ENCODE measurements around the gene RASGRP2.

The RASGRP2 gene

DNA sequence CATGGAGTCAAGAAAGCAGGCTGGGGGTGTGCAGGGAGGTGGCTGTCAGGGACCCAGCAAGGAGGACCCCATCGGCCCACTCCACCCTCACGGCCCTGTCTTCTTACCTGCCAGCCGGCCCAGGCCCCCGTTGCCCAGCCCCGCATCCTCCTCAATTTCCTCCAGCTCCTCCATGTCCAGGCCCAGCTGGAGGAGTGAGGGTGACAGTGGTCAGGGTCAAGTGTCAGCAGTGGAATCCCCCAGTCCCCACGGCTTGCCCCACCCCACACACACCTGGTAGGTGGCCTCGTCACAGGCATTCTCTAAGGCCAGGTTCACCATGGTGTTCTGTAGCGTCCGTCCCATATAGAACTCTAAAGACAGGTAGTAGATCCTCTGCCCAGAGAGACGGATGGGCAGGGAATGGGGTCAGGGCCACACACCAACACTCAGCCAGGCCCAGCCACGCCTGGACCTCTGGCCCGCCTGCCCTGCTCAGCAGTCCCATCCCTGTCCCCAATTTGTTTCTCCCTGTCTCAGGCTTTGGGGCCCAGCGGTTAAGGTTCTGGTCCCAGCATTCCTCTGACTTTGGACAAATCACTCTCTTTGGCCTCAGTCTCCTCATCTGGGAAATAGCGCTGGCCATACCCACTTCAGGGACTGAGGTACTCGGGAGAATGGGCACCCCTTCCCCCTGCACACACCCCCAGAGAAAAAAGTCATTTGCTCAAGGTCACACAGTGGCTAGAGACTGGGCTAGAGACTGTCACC, 14.6 kb upstream of the RASGRP2 start:
- no peak overlapping the region for H3K27ac ChIP-seq

DNA sequence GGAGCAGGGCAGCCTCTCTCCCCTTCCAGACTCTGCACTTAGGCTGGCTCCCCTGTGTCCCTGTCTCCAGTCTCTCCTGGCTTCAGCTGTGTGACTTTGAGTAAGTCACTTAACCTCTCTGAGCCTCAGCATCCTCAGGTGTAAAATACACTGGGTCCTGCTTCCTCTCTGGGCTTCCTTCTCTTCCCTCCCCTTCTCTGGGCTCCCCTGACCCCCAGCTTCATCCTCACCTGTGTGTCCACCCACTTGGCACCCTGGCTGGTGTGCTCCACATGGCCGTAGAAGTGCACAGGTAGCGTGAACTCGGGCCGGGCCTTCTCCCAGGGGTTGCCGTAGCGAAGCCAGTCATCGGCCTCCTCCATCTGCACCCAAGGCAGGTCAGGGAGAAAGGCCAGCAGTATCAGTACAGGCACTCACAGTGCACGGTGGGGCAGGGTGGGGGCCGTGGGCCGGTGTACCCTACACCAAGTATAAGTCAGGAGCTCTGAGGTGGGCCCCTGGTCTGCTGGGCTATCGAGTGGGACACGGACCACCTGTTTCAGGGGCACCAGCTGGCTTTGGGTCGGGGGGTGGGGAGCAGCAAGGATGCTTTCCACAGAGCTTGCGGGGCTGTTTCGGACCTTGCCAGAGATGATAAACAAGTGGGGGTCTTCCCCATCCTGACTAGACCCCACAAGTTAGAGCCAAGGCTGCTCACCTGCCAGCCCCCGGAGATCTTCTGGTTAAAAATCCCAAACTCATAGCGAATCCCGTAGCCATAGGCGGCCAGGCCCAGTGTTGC, 13.8 kb upstream of the RASGRP2 start:
- Histone ChIP-seq H3K4me1 (peaks cover 3% of the 10 kb centered on the region), H3K27me3 (ENCODE audit: control insufficient read depth, insufficient read depth, low read length) (no peaks in the 10 kb centered on the region), H3K36me3 (ENCODE audit: control insufficient read depth, insufficient read depth, low read length) (no peaks in the 10 kb centered on the region), H3K4me3 (ENCODE audit: low read depth, low read length) (no peak overlapping the region), H3K4me2 (ENCODE audit: low read length) (no peak overlapping the region), H3K9me3 (ENCODE audit: control insufficient read depth, low read length) (no peaks in the 10 kb centered on the region), H3K79me2 (no peaks in the 10 kb centered on the region), H3K27ac (no peak overlapping the region), H3K9ac (no peak overlapping the region), H2AFZ (no peak overlapping the region)
- no peak for TF ChIP-seq CTCF (IDR thresholded peaks at IDR 0.05)

More for the DNA sequence above, 14.6 kb upstream of the RASGRP2 start:
- no peak overlapping the region for H3K9ac ChIP-seq
- no peaks in the 10 kb centered on the region for H3K36me3 ChIP-seq (ENCODE audit: control insufficient read depth, insufficient read depth, low read length)
- no peak overlapping the region for H2AFZ ChIP-seq
- H3K9me3 ChIP-seq (ENCODE audit: control insufficient read depth, low read length) = no peaks in the 10 kb centered on the region
- no peaks in the 10 kb centered on the region for H3K79me2 ChIP-seq
- TF ChIP-seq CTCF (IDR thresholded peaks at IDR 0.05) = no peak
- H3K27me3 ChIP-seq (ENCODE audit: control insufficient read depth, insufficient read depth, low read length) = no peaks in the 10 kb centered on the region
- H3K4me1 ChIP-seq = peaks cover 11% of the 10 kb centered on the region
- no peak overlapping the region for H3K4me3 ChIP-seq (ENCODE audit: low read depth, low read length)
- H3K4me2 ChIP-seq (ENCODE audit: low read length) = no peak overlapping the region

GRCh38 chr11:64755681-64756361, 11.9 kb upstream of the RASGRP2 start:
- H3K36me3 ChIP-seq (ENCODE audit: control insufficient read depth, insufficient read depth, low read length) = no peaks in the 10 kb centered on the region
- no peak overlapping the region for H3K9ac ChIP-seq
- H3K79me2 ChIP-seq = no peaks in the 10 kb centered on the region
- H3K27ac ChIP-seq = no peak overlapping the region
- H3K27me3 ChIP-seq (ENCODE audit: control insufficient read depth, insufficient read depth, low read length) = no peaks in the 10 kb centered on the region
- H3K4me3 ChIP-seq (ENCODE audit: low read depth, low read length) = no peak overlapping the region
- H3K4me2 ChIP-seq (ENCODE audit: low read length) = no peak overlapping the region
- H2AFZ ChIP-seq = no peak overlapping the region
- no peaks in the 10 kb centered on the region for H3K4me1 ChIP-seq
- no peaks in the 10 kb centered on the region for H3K9me3 ChIP-seq (ENCODE audit: control insufficient read depth, low read length)
- no peak for TF ChIP-seq CTCF (IDR thresholded peaks at IDR 0.05)

DNA sequence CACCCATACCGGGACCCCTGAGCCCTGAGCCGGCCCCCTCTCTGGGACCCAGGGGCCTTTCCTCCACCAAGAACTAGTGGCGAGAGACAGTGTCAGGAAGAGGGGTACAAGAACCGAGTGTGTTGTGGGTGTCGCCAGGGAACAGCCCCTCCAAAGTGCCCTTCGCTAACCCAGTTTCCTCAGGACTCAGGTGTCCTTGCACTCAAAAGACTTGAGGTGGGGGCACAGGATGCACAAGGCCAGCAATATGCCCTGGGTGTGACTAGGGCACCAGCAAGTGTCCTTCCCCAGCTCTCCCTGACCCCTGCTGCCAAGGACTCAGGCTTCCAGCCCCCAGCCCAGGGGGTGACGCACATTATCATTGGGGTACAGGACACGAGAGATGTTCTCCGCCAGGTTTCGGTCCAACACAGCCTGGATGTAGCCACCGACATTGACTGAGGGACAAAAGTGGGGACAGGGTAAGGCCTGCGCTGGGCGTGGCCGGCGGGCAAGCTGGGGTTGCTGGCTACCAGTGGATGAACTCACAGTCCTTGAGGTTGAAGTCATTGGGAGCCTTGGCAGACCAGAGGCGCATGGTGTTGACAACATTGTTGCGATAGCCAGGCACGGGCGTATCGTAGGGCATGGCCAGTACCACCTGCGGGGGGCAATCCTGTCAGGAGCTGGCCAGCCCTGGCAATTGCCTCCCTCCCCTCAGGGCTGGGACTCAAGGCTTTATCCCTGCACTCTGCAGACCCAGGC, 11.1 kb upstream of the RASGRP2 start:
- no peaks in the 10 kb centered on the region for H3K36me3 ChIP-seq (ENCODE audit: control insufficient read depth, insufficient read depth, low read length)

More for the DNA sequence above, 11.1 kb upstream of the RASGRP2 start:
- no peak overlapping the region for H3K4me2 ChIP-seq (ENCODE audit: low read length)
- no peak overlapping the region for H2AFZ ChIP-seq
- H3K27ac ChIP-seq = no peak overlapping the region
- H3K27me3 ChIP-seq (ENCODE audit: control insufficient read depth, insufficient read depth, low read length) = no peaks in the 10 kb centered on the region
- H3K4me3 ChIP-seq (ENCODE audit: low read depth, low read length) = no peak overlapping the region
- H3K9me3 ChIP-seq (ENCODE audit: control insufficient read depth, low read length) = no peaks in the 10 kb centered on the region
- H3K9ac ChIP-seq = no peak overlapping the region
- H3K4me1 ChIP-seq = no peaks in the 10 kb centered on the region
- no peak for TF ChIP-seq CTCF (IDR thresholded peaks at IDR 0.05)
- no peaks in the 10 kb centered on the region for H3K79me2 ChIP-seq
